Small intestine (tissue), 7 donors: ENCODE results near the gene MKNK1. TPM values are rescaled to one million over a fixed set of nuclear protein-coding genes. Genes with fewer than 3 reads are reported as not detected.

Experiments used
- DNase-seq, 2 donors: peaks; one replicate each; pipeline versions ENCODE4 v3.0.0 to v3.0.0-alpha.2; 2013
- FAIRE-seq: peaks from 2 replicates; lab custom pipeline; 2012; peaks lifted over from hg19 to GRCh38; lab: Jason Lieb, UNC
- H3K27ac ChIP-seq, 3 donors: one replicate each; pipeline ENCODE4 v1.5.1; 2013; ENCODE audit warnings: low read length in 2 of 3, mild to moderate bottlenecking in 2 of 3, control low read depth in 1 of 3, inconsistent platforms in 1 of 3, low read depth in 1 of 3, moderate library complexity in 1 of 3
- H3K27me3 ChIP-seq, 3 donors: one replicate each; pipeline ENCODE4 v1.6.1; 2013; ENCODE audit warnings: low read length in 3 of 3, inconsistent platforms in 1 of 3; ENCODE audit not compliant: control insufficient read depth in 3 of 3, insufficient read depth in 3 of 3
- H3K36me3 ChIP-seq, 3 donors: one replicate each; pipeline ENCODE4 v1.6.1; 2013; ENCODE audit warnings: low read length in 3 of 3, inconsistent platforms in 1 of 3, low read depth in 1 of 3, mild to moderate bottlenecking in 1 of 3, moderate library complexity in 1 of 3; ENCODE audit not compliant: control insufficient read depth in 3 of 3, insufficient read depth in 2 of 3
- H3K4me1 ChIP-seq, 3 donors: one replicate each; pipeline ENCODE4 v1.6.1; 2013; ENCODE audit warnings: low read length in 2 of 3, inconsistent platforms in 1 of 3, low read depth in 1 of 3, mild to moderate bottlenecking in 1 of 3, moderate library complexity in 1 of 3; ENCODE audit not compliant: control insufficient read depth in 3 of 3, insufficient read depth in 2 of 3
- H3K4me3 ChIP-seq, 3 donors: one replicate each; pipeline ENCODE4 v1.5.1; 2013; ENCODE audit warnings: low read length in 3 of 3, control low read depth in 1 of 3, inconsistent platforms in 1 of 3, low read depth in 1 of 3, mild to moderate bottlenecking in 1 of 3, moderate library complexity in 1 of 3
- H3K9me3 ChIP-seq, 2 donors: one replicate each; pipeline ENCODE4 v1.6.1; 2013; ENCODE audit warnings: low read depth in 1 of 2, low read length in 1 of 2; ENCODE audit not compliant: control insufficient read depth in 2 of 2, insufficient read depth in 1 of 2
- WGBS, 3 donors: extraction: QIAGEN DNeasy Blood & Tissue Kit; methylation state at CpG; one replicate each; pipeline ENCODE4 v1.1.7; 2013; 5-methylcytosine and 5-hydroxymethylcytosine counted together
- polyA plus RNA-seq, 4 donors: library from polyadenylated mRNA; stranded (reverse) in 3 of 4; unstranded in 1 of 4; fragments of 200-250 nt in 3 of 4; fragments of 120-200 nt in 1 of 4; gene quantifications; one replicate each; pipeline versions ENCODE4 v1.2.1 to v1.2.3, GENCODE V29; 2013
- donor health status: healthy with polysubstance abuse.
- donor health status: control.
- donor health status: control.
- donor health status: Bipolar disorder and iron deficiency.
- donor health status: healthy.

MKNK1 gene
- polyA plus RNA-seq, 4 donors, result 20.2 to 42.5 (median 33.5) TPM

- 36 to 41% (median 36%) methylated on average over 10 of the region's 10 CpGs for WGBS, 3 donors
- Histone ChIP-seq H3K27ac (peak overlapping the region; percentile 51 to 91 (median 62)), H3K9me3 (no peaks in the 10 kb centered on the region), H3K4me1 (peaks cover 0 to 30% (median 3%) of the 10 kb centered on the region in 3 donors), H3K27me3 (no peaks in the 10 kb centered on the region), H3K36me3 (peaks cover 0 to 12% (median 3%) of the 10 kb centered on the region in 3 donors), H3K4me3 (peak overlapping the region; percentile 68 to 76 (median 73))
- no peak for FAIRE-seq
- no peak for DNase-seq
These were observed 13.2 kb upstream of the MKNK1 start for GRCh38 chr1:46617108-46617800.

GRCh38 chr1:46616277-46617107 lies 12.4 kb upstream of the MKNK1 start, which contains the start of gene MOB3C:
Gene MOB3C (minus strand): TSS chr1:46616811. CDS start chr1:46613321, 3,490 bp downstream.
- Histone ChIP-seq H3K27me3 (no peaks in the 10 kb centered on the region), H3K36me3 (peaks cover 1 to 19% (median 3%) of the 10 kb centered on the region in 3 donors), H3K4me3 (peak within 1 kb of the TSS; percentile 68 to 76 (median 73)), H3K27ac (peak within 1 kb of the TSS; percentile 51 to 91 (median 62)), H3K9me3 (no peaks in the 10 kb centered on the region), H3K4me1 (peaks cover 0 to 27% (median 9%) of the 10 kb centered on the region in 3 donors)
- no peak for FAIRE-seq
- DNase-seq, result peak; percentile 79 to 86
- 0 to 1% (median 0%) methylated on average over 38 to 62 of the region's 62 CpGs for WGBS, 3 donors

- Histone ChIP-seq H3K4me3 (peak overlapping the region in 2 of 3 donors; percentile 68 to 76), H3K4me1 (peaks cover 0 to 27% (median 9%) of the 10 kb centered on the region in 3 donors), H3K9me3 (no peaks in the 10 kb centered on the region), H3K27me3 (no peaks in the 10 kb centered on the region), H3K27ac (peak overlapping the region in 2 of 3 donors; percentile 62 to 91), H3K36me3 (peaks cover 3 to 24% (median 5%) of the 10 kb centered on the region in 3 donors)
- DNase-seq, result no peak
- no peak for FAIRE-seq
- WGBS, 3 donors, result 38 to 53% (median 43%) methylated on average over 3 of the region's 3 CpGs
These were observed 11.7 kb upstream of the MKNK1 start for GRCh38 chr1:46615735-46616134.

GRCh38 chr1:46615088-46615487 lies 11.0 kb upstream of the MKNK1 start:
- 81 to 91% (median 88%) methylated on average over 2 of the region's 2 CpGs for WGBS, 3 donors
- DNase-seq (no peak), FAIRE-seq (no peak)
- H3K27me3 ChIP-seq, result no peaks in the 10 kb centered on the region
- H3K36me3 ChIP-seq, result peaks cover 3 to 24% (median 5%) of the 10 kb centered on the region in 3 donors
- H3K4me1 ChIP-seq, result peaks cover 0 to 27% (median 9%) of the 10 kb centered on the region in 3 donors
- no peak overlapping the region for H3K4me3 ChIP-seq
- H3K27ac ChIP-seq, result no peak overlapping the region
- H3K9me3 ChIP-seq, result no peaks in the 10 kb centered on the region

GRCh38 chr1:46614604-46614984 lies 10.5 kb upstream of the MKNK1 start:
- Histone ChIP-seq H3K36me3 (peaks cover 5 to 29% (median 7%) of the 10 kb centered on the region in 3 donors), H3K4me1 (peaks cover 0 to 27% (median 9%) of the 10 kb centered on the region in 3 donors), H3K9me3 (no peaks in the 10 kb centered on the region), H3K27ac (peak overlapping the region in 1 of 3 donors; percentile 1), H3K27me3 (no peaks in the 10 kb centered on the region), H3K4me3 (no peak overlapping the region)
- FAIRE-seq (no peak), DNase-seq (no peak)
- WGBS, 3 donors, result 69 to 77% (median 73%) methylated on average over 2 of the region's 2 CpGs

DNA sequence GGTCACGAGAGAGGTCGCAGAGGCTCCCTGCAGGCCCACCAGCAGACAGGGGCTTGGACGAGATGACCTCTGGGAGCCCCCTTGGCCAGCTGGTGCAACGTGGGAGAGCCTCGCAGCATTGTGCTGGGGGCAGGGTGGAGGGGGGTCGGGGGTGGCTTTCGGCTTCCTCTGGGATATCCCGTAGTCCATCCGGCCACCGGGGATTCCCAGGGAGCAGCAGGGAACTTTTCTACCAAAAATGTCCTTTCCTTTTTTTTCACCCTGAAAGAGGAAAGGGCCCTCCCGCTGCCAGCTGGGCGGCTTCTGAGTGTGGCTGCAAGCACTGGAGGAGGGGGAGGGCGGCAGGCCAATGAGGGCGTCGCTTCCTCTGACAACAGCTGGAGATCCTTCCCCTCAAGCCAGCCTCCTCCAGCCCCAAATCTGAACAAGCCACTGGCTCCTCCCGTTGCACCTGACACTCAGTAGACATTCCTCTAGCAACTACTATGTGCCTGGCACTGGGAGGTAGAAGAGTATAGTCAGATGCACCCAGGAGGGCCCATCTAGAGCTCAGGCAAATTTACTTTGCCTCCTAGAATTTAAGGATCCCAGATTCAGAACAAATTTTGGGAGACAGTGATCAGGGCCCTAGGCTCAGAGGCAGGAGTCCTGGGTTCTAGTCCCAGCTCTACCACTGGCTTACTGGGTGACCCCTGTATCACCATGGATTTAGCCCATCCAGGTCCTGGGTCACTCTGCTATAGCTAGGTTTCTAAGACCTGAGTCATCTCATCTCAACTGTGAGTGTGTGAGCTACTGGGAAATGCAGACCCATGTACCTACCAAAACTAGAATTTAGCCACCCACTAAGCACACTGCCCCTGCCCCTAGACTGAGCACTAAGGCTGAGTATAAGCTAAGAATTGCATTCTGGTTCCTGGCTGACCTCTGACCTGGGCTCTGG lies 9.9 kb upstream of the MKNK1 start:
- DNase-seq, result peak; percentile 22 to 55
- H3K4me1 ChIP-seq, result peaks cover 0 to 27% (median 9%) of the 10 kb centered on the region in 3 donors
- H3K27me3 ChIP-seq, result no peaks in the 10 kb centered on the region
- no peak overlapping the region for H3K4me3 ChIP-seq
- H3K27ac ChIP-seq, result peak overlapping the region in 1 of 3 donors; percentile 1
- H3K36me3 ChIP-seq, result peaks cover 9 to 35% (median 10%) of the 10 kb centered on the region in 3 donors
- no peaks in the 10 kb centered on the region for H3K9me3 ChIP-seq
- 26 to 63% (median 57%) methylated on average over 14 to 16 of the region's 16 CpGs for WGBS, 3 donors
- no peak for FAIRE-seq

- FAIRE-seq (no peak), DNase-seq (no peak)
- H3K36me3 ChIP-seq, result peaks cover 9 to 44% (median 14%) of the 10 kb centered on the region in 3 donors
- H3K27me3 ChIP-seq, result no peaks in the 10 kb centered on the region
- peaks cover 0 to 27% (median 9%) of the 10 kb centered on the region in 3 donors for H3K4me1 ChIP-seq
- H3K27ac ChIP-seq, result no peak overlapping the region
- no peak overlapping the region for H3K4me3 ChIP-seq
- no peaks in the 10 kb centered on the region for H3K9me3 ChIP-seq
- WGBS, 3 donors, result 89 to 94% (median 92%) methylated on average over 38 of the region's 38 CpGs
These were observed 9.0 kb upstream of the MKNK1 start for GRCh38 chr1:46612937-46613660.
